ENCODE results near the gene UNC13A.

Gene UNC13A

DNA sequence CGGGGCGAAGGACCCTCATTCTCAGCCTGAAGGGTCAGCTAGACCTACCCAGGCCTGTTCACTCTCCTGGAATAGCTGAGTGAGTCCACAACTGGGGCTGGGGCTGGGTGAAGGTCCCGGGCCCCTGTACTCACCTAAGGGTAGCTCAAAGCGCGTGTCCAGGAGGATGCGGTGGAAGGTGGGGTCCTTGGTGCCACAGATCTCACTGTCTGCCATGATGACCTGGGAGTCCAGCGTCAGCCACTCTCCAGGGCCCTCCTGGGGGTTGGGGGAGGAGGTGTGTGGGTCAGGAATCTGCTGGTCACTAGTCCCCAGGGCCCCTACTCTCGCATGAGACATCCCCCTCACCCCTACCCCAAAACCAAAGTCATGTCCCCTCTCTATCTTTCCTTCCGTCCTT lies 18.7 kb downstream of the UNC13A start:
- no peak for DNase-seq (ENCODE audit: low read depth in 3 of 3)

GRCh38 chr19:17665058-17665457 lies 23.1 kb downstream of the UNC13A start:
- DNase-seq (ENCODE audit: low read depth in 3 of 3): no peak

DNA sequence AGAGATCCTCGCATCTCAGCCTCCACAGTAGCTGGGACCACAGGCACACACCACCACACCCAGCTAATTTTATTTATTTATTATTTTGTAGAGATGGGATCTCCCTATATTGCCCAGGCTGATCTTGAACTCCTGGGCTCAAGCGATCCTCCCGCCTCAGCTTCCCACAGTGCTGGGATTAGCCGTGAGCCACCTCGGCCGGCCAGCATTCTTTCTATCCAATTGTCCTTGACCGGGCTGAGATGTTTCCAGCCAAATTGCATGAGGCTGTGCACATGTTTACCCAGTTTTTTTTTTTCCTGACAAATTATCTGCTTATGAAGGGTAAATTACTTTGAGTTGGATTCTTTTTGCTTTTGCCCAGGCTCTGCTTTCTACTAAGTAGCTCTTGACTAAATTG lies 28.2 kb downstream of the UNC13A start:
- DNase-seq (ENCODE audit: low read depth in 3 of 3): no peak

DNA sequence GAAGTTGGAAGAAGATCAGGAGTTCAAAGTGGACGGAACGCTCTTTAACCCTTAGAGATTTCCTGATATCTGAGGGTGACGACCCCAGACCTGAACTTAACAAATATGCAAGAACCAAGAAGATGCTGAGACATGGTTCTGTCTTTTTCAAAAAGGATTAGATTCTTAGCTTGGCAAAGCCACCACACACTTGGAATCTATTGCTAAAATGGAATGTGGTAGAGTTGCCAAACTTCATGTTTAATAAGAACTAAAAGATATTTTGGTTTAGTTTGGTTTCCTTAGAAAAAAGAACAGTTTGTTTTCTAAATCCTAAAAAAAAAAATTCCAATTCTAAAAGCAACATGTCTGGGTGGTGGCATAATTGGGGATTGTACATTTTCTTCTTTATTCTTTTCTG lies 29.5 kb downstream of the UNC13A start:
- no peak for DNase-seq (ENCODE audit: low read depth in 3 of 3)

- DNase-seq (ENCODE audit: low read depth in 3 of 3): no peak
These were observed 29.9 kb downstream of the UNC13A start for GRCh38 chr19:17658240-17658639.

- no peak for DNase-seq (ENCODE audit: low read depth in 3 of 3)
These were observed 31.2 kb downstream of the UNC13A start for GRCh38 chr19:17656970-17657369.

DNA sequence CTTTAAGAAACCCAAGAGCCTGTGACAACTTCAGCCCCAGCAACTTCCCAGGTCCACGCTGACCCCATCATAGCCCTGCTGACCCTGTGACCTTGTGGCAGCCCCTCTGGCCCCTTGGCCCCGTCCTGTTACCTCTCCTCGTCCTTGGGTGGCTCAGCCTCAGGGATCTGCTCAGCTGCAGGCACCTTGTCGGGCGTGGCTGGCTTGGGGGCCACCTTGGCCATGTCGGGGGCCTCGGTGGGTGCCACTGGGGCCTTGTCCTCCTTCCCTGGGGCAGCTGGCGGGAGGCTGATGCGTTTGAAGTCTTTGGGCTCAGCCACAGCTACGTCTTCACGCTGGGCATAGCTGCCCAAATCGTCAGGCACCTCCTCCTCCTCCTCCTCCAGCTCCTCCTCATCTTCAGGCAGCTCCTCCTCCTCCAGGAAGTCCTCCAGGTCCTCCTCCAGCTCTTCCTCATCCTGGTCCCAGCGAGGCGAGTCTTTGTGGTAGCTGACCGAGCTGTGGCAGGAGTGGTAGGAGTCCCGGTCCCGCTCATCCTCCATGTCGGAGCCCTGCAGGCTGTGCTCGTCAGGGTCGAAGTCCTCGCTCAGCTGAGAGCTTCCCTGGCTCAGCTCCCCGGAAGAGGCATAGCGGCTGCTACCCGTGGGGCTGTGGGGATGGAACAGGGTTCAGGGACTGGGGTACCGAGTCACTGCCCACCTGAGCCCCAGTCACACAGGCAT lies 32.2 kb downstream of the UNC13A start:
- no peak for DNase-seq (ENCODE audit: low read depth in 3 of 3)

- DNase-seq (ENCODE audit: low read depth in 3 of 3): peak in 1 of 3 experiments; percentile 29
These were observed 33.2 kb downstream of the UNC13A start for GRCh38 chr19:17654993-17655392.

DNA sequence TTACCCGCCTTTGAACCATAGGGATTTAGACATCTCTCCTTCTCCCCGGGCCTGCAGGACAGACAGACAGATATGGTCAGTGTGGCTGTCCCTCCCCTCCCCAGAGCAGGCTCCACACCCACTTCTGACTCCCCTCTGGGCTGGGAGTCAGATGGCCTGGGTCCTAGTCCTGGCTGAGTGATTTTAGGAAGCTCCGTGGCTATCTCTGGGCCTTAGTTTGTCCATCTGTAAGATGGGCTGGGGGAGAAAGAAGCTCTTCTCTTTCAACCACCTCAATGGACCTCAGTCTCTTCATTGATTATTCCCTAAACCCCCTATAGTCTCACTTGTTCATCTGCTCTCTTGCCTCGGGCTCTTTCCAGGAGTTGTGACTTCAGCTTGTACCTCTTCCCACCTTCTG lies 35.5 kb downstream of the UNC13A start:
- DNase-seq (ENCODE audit: low read depth in 3 of 3): no peak

DNA sequence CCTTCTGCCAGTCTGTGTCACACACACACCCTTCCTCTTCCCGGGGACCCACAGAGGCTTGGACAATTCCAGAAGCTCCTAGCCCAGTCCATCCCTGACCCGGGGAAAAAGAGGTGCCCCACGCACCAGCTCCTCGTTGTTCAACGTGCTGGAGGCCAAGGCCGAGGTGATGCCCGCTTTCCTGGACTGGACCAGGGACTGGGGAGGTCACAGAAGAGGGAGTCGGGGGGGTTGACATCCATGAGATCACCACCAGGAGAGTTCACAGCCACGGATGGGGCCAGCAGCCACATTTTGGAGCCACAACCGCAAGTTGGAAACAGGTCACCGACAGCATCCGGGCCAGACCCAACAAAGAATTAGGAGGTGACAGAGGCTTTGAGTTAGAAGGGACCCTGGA lies 39.4 kb downstream of the UNC13A start:
- no peak for DNase-seq (ENCODE audit: low read depth in 3 of 3)

- peak in 1 of 3 experiments; percentile 5 for DNase-seq (ENCODE audit: low read depth in 3 of 3)
These were observed 40.0 kb downstream of the UNC13A start for GRCh38 chr19:17648097-17648660.

DNA sequence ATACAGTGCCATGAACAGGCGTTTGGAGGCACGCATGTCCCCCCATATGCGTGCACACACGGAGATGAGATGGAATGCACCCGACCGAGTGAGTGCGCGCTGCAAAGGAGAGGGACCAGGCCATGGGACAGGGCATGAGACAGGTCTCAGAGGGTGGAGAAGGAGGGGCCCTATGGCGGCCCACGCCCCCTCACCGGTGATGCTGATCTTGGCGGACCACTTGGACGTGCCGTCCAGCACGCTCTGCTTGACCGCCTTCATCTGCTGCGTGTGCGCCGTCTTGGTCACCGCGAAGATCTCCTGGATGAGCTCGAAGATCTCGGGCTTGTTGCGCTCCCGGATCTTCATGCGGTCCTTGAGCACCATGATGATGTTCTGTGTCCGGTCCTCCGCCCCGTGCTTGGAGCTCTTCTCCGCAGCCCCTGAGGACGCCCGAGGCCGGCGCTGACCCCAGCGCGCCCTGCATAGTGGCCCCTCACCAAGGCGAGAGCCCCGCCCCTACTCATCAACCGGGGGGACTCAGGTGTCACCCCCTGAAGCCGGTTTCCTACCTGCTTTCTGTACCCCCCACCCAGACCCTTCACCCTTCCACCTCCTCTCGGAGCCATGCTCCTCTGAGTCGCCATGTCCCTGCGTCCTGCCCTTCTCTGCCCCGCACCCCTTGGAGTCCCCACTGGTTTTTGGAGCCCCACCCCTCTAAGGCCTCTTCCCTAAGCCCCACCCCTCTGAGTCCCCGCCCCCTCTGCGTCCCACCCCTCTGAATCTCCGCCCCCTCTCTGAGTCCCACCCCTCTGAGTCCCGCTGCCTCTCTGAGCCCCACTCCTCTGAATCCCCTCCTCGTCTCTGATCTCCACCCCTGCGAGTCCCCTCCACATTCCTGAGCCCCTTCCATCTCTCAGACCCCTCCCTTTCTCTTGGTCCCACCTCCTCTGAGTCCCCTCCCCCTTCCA lies 40.8 kb downstream of the UNC13A start:
- DNase-seq (ENCODE audit: low read depth in 3 of 3): no peak

- DNase-seq (ENCODE audit: low read depth in 3 of 3): no peak
These were observed 41.7 kb downstream of the UNC13A start for GRCh38 chr19:17646441-17646840.

DNA sequence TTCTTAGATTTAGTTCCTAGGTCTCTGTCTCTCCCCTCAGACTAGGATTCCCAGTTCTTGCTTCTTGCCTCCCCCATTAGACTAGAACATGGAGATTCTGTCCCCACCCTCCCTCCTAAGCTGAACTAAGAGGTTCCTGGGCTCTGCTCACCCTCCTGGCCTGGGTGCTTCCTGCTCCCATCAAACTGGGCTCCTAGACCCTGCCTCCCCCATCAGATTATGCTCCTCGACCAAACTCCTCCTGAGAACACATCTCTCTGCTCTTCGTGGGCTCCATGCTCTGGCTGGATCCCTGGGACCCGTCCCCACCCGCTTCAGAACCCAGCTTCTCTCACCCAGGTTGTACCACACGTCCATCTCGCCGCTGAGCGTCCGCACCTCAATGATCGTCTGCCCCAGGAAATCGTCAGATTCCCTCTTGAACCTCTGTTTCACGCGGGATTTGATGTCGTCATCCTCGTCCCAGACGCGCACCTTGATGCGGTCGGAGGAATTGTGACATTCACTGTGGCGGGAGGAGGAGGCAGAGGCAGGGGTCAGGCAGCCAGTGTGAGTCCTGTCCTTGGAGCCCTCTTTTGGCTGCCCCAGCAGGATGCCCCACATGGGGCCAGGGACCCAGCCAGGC lies 42.7 kb downstream of the UNC13A start:
- no peak for DNase-seq (ENCODE audit: low read depth in 3 of 3)

- DNase-seq (ENCODE audit: low read depth in 3 of 3): no peak
These were observed 45.5 kb downstream of the UNC13A start for GRCh38 chr19:17642656-17643055.

GRCh38 chr19:17641846-17642245 lies 46.3 kb downstream of the UNC13A start:
- no peak for DNase-seq (ENCODE audit: low read depth in 3 of 3)

DNA sequence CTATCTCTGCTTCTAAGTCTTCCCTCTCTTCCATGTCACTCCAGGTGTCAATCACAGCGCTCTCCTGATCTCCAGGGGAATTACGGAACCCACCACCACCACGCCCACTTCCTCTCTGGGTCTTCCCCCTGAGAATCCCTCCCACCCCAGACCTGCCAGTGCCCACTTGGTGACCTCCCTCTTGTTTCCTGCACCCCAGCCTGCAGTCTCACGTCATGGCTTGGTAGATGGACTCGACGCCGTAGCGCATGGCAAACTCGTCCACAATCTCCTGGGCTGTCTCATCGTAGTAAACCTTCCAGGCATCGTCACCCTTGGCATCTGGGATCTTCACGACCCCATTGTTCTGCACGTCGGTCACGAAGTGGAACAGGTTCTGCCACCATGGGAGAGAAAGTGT lies 47.0 kb downstream of the UNC13A start:
- DNase-seq (ENCODE audit: low read depth in 3 of 3): no peak

DNA sequence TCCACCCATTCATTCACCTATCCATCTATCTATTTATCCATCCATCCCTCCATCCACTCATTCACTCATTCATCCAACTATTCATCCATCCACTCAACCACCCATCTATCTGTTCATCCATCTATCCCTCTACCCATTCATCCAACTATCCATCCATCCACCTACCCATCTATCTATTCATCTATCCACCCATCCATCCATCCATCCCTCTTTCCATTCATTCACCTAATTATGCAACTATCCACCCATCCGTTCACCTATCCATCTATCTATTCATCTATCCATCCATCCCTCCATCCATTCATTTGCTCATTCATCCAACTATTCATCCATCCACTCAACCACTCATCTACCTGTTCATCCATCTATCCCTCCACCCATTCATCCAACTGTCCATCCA lies 54.5 kb downstream of the UNC13A start:
- no peak for DNase-seq (ENCODE audit: low read depth in 3 of 3)

DNA sequence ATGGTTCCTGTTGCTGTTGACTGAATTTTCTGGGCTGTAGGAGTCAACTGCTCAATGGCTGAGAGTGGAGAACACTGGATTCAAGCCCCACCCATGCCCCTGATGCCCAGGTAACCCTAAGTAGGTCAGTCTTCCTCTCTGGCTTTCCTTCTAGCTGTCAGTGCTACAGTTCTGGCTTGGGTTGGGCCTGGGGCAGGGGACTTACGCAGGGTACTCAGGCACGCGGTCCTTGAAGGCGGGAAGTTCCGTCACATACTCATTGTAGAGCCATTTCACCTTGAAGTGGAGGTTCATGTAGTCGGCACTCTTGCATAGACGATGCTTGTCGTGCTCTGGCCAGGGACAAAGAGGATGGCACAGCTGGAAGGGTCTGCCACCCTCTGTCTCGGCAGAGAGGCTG lies 55.6 kb downstream of the UNC13A start:
- DNase-seq (ENCODE audit: low read depth in 3 of 3): no peak

DNA sequence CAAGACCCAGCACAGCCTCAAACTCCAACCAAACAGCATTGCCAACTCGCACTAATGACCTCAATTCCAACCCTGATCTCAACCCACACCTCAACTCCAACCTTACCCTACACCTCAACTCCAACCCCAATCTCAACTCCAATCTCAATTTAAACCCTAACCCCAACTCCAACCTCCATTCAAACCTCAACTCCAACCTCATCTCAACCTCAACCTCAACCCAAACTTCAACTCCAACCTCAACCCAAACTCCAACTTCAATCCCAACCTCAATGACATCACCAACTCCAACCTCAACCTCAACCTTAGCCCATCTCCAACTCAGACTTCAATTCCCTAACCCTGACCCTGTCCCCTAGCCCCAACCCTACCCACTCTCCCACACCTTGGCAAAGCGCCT lies 58.4 kb downstream of the UNC13A start:
- DNase-seq (ENCODE audit: low read depth in 3 of 3): no peak

DNA sequence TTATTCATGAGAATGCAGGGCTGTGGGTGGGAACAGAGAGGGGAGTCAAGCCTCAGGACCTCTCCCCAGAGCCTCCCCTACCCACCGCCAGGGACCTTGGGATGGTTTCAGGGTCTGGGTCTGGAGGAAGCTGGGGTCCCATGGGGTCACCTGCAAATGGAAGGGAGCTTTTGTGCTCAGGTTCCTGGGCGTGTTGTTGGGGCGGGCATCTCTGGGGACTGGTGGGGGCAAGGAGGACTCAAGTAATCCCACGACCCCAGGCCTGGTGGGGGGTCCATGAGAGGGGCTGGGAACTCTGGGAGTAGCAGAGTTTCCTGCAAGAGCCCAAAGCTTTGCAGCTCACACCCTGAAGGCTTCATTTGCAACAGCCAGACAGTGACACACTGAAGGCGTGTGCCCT lies 60.2 kb downstream of the UNC13A start:
- no peak for DNase-seq (ENCODE audit: low read depth in 3 of 3)

GRCh38 chr19:17627161-17627560 lies 61.0 kb downstream of the UNC13A start:
- no peak for DNase-seq (ENCODE audit: low read depth in 3 of 3)
